Ovary (tissue), 3 donors: ENCODE measurements around the gene PPP6R2.

Experiments
- CTCF ChIP-seq, 3 donors: fragments of 450-650 bp in 2 of 3; fragments of 200-600 bp in 1 of 3; IDR thresholded peaks; one replicate each; pipeline versions ENCODE4 v1.5.1 to v1.8.0; 2016 to 2022; ENCODE audit warnings: antibody characterized with exemption in 3 of 3, mild to moderate bottlenecking in 1 of 3
- EP300 ChIP-seq: sonication (generic); formaldehyde crosslinking; IDR thresholded peaks from one replicate; pipeline ENCODE4 v1.6.1; 2017; ENCODE audit warnings: antibody characterized with exemption
- POLR2A ChIP-seq: fragments of 450-650 bp; IDR thresholded peaks from one replicate; pipeline ENCODE4 v1.6.1; 2017; ENCODE audit warnings: antibody characterized with exemption, mild to moderate bottlenecking, moderate library complexity
- donor health status: DM: no; HTN: no; CAD: no.

GRCh38 chr22:50325444-50326224, 17.5 kb upstream of the PPP6R2 start:
- TF ChIP-seq CTCF (IDR thresholded peaks at IDR 0.05): no peak
- no peak for TF ChIP-seq POLR2A
- TF ChIP-seq EP300: no peak
